ENCODE measurements around the gene ZFPM1. TPM values are rescaled to one million over a fixed set of nuclear protein-coding genes. Genes with fewer than 3 reads are reported as not detected.
"Not testable (repeated sequence)": the region's sequence is repeated elsewhere in the genome, so short reads cannot be mapped to it uniquely, and the experiment has no call there.

The ZFPM1 gene
- total and polyA plus RNA-seq, 4 donors, result 0.88 to 8.8 (median 3.0) TPM

DNA sequence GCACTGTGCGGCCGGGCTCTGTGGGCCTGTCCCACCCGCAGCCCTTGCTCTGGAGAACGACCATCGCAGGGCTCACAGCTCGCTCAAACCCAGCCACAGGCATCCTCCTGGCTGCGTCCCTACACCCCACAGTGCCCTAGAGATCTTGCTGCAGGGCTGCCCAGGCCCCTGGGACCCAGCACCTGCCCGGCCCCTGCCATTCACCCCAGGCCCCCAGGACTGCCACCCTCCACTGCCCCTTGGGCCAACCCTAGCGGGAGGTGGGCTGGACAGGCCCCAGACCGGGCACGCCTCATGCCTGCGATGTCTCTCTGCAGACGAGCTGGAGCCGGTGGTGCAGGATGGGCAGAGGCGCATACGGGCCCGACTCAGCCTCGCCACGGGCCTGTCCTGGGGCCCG is 61.0 kb downstream of the ZFPM1 start:
- Histone ChIP-seq H3K9me3 (ENCODE audit: control insufficient read depth, low read length) (no peaks in the 10 kb centered on the region), H3K27me3 (ENCODE audit: control insufficient read depth in 1 of 2, insufficient read depth in 2 of 2, low read length in 1 of 2) (no peaks in the 10 kb centered on the region), H3K4me1 (ENCODE audit: control insufficient read depth in 1 of 2, insufficient read depth in 2 of 2, low read length in 2 of 2) (no peaks in the 10 kb centered on the region), H3K4me3 (ENCODE audit: low read length in 2 of 2) (no peak overlapping the region), H3K36me3 (ENCODE audit: control insufficient read depth in 1 of 2, insufficient read depth in 2 of 2, low read length in 1 of 2) (no peaks in the 10 kb centered on the region), H3K27ac (ENCODE audit: low read depth in 1 of 2, low read length in 2 of 2) (no peak overlapping the region)
- no peak for DNase-seq
- 94 to 95% methylated on average over 20 of the region's 20 CpGs for WGBS, 2 donors
- intact Hi-C loops (cut with DNase I), result no loop called here
- no peak for ATAC-seq (ENCODE audit: low FRiP score)

DNA sequence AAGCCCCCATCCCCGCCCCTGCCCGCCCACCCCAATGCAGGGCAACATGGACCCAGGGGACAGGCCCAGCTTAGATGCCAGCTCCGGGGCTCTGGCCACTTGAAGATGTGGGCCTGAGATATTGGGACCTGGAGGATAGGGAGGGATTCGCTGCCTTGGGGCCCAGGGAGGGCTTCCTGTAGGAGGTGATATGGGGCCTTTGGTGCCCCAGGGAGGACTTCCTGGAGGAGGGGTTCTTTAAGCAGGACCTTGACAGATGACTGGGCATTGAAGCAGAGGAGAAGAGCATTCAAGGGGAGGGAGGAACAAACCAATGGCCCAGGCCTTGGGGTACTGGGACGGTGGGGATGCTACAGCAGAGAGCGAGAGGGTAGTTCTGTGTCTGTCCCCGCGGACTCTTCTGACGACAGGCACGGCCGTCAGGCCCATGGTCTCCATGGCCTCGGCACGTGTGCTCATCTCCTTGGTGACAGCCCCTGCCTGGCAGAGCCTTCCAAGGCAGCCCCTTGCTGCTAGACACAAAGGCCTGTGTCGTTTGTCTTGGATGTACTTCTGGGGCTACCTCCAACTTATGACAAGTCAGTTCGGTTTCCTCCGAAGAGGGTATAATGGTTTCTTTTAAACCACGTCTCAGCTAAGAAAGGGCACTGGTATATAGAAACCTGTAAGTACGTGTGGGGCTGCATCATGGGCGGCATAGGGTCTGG is 61.6 kb downstream of the ZFPM1 start:
- Histone ChIP-seq H3K27ac (ENCODE audit: low read depth in 1 of 2, low read length in 2 of 2) (no peak overlapping the region), H3K4me3 (ENCODE audit: low read length in 2 of 2) (no peak overlapping the region), H3K9me3 (ENCODE audit: control insufficient read depth, low read length) (no peaks in the 10 kb centered on the region), H3K27me3 (ENCODE audit: control insufficient read depth in 1 of 2, insufficient read depth in 2 of 2, low read length in 1 of 2) (no peaks in the 10 kb centered on the region), H3K4me1 (ENCODE audit: control insufficient read depth in 1 of 2, insufficient read depth in 2 of 2, low read length in 2 of 2) (no peaks in the 10 kb centered on the region), H3K36me3 (ENCODE audit: control insufficient read depth in 1 of 2, insufficient read depth in 2 of 2, low read length in 1 of 2) (no peaks in the 10 kb centered on the region)
- 76 to 81% methylated on average over 16 to 19 of the region's 19 CpGs for WGBS, 2 donors
- ATAC-seq (ENCODE audit: low FRiP score), result no peak
- no peak for DNase-seq
- intact Hi-C loops (cut with DNase I), result no loop called here

DNA sequence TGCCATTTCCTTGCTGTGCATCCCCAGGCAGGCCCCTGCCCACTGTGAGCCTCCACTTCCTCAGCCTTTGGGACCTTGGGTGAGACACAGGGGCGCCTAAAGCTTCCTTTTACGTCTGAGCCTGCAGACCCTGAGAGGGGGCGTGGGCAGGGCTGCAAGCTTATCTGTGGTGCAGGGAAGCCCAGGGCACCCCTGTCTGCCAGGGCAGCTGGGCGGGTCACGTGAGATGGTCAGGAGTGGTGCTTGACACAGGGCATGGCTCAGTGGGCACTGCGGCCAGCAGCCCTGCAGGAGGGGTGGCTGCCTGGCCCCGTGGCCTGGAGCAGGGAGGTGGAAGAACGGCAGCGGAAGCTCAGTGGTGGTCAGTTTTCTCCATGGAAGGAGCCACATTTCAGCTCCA is 62.3 kb downstream of the ZFPM1 start:
- Histone ChIP-seq H3K9me3 (ENCODE audit: control insufficient read depth, low read length) (no peaks in the 10 kb centered on the region), H3K27ac (ENCODE audit: low read depth in 1 of 2, low read length in 2 of 2) (no peak overlapping the region), H3K27me3 (ENCODE audit: control insufficient read depth in 1 of 2, insufficient read depth in 2 of 2, low read length in 1 of 2) (no peaks in the 10 kb centered on the region), H3K36me3 (ENCODE audit: control insufficient read depth in 1 of 2, insufficient read depth in 2 of 2, low read length in 1 of 2) (no peaks in the 10 kb centered on the region), H3K4me3 (ENCODE audit: low read length in 2 of 2) (no peak overlapping the region), H3K4me1 (ENCODE audit: control insufficient read depth in 1 of 2, insufficient read depth in 2 of 2, low read length in 2 of 2) (no peaks in the 10 kb centered on the region)
- ATAC-seq (ENCODE audit: low FRiP score) (no peak), DNase-seq (no peak)
- WGBS, 2 donors, result 91 to 93% methylated on average over 9 of the region's 9 CpGs
- intact Hi-C loops (cut with DNase I), result no loop called here

DNA sequence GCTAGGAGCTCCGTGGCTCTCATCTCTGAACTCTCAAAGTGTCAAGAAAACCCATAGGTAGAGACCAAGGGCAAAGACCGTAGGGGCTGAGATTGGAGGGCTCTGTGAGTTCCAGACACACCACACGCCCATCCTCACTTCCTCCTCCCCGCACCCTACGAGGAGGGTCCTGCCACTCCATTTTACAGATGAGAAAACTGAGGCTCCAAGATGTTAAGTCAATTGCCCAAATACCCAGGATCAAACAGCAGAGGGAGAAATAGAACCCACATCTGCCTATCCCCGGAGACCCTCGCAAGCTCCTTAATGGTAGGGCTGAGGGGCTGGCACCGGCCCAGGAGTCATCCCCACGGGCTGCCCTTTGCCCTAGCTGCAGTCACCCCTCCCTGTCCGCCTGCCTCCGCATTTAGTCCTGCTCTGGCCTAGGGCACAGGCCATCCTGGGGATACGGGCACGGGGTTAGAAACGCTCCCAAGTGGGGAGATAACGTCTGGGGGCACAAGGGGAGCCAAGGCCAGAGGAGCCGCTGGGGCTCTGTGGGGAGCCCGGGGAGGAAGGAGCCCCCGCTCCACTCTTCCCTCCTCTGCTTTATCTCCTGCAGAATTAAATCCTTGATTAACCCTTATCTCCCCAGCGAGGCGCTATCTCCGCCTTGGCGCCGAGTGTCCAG is 63.0 kb downstream of the ZFPM1 start:
- H3K4me1 ChIP-seq (ENCODE audit: control insufficient read depth in 1 of 2, insufficient read depth in 2 of 2, low read length in 2 of 2), result no peaks in the 10 kb centered on the region
- H3K36me3 ChIP-seq (ENCODE audit: control insufficient read depth in 1 of 2, insufficient read depth in 2 of 2, low read length in 1 of 2), result no peaks in the 10 kb centered on the region
- H3K9me3 ChIP-seq (ENCODE audit: control insufficient read depth, low read length), result no peaks in the 10 kb centered on the region
- no peak for DNase-seq
- no peaks in the 10 kb centered on the region for H3K27me3 ChIP-seq (ENCODE audit: control insufficient read depth in 1 of 2, insufficient read depth in 2 of 2, low read length in 1 of 2)
- H3K4me3 ChIP-seq (ENCODE audit: low read length in 2 of 2), result no peak overlapping the region
- WGBS, 2 donors, result 77 to 80% methylated on average over 23 of the region's 23 CpGs
- no peak overlapping the region for H3K27ac ChIP-seq (ENCODE audit: low read depth in 1 of 2, low read length in 2 of 2)
- intact Hi-C loops (cut with DNase I), result no loop called here
- no peak for ATAC-seq (ENCODE audit: low FRiP score)

DNA sequence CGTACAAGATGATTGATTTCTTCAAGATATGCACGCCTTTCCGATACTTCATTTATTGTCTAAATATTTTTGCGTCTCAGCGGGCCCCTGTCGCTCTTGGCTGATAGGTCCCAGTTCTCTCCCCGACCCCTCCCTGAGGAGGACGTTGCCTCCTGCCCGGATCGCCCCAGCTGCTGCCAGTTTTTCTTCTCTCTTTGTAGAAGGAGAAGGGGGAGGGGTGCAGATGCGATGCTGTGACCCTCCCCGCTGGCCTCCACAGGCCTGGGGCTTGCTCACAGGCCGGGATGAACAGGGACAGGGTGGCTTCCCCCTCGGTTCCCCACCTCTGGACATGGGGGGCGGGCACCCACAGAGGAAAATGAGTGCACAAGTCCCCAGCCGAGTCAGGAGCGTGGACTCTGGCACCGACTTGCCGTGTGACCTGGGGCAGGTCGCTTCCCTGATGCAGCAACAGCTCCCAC is 63.6 kb downstream of the ZFPM1 start:
- intact Hi-C loops (cut with DNase I), result no loop called here
- H3K9me3 ChIP-seq (ENCODE audit: control insufficient read depth, low read length), result no peaks in the 10 kb centered on the region
- H3K36me3 ChIP-seq (ENCODE audit: control insufficient read depth in 1 of 2, insufficient read depth in 2 of 2, low read length in 1 of 2), result no peaks in the 10 kb centered on the region
- H3K27me3 ChIP-seq (ENCODE audit: control insufficient read depth in 1 of 2, insufficient read depth in 2 of 2, low read length in 1 of 2), result no peaks in the 10 kb centered on the region
- H3K27ac ChIP-seq (ENCODE audit: low read depth in 1 of 2, low read length in 2 of 2), result no peak overlapping the region
- DNase-seq (no peak), ATAC-seq (ENCODE audit: low FRiP score) (no peak)
- WGBS, 2 donors, result 64 to 69% methylated on average over 20 of the region's 20 CpGs
- no peak overlapping the region for H3K4me3 ChIP-seq (ENCODE audit: low read length in 2 of 2)
- no peaks in the 10 kb centered on the region for H3K4me1 ChIP-seq (ENCODE audit: control insufficient read depth in 1 of 2, insufficient read depth in 2 of 2, low read length in 2 of 2)

DNA sequence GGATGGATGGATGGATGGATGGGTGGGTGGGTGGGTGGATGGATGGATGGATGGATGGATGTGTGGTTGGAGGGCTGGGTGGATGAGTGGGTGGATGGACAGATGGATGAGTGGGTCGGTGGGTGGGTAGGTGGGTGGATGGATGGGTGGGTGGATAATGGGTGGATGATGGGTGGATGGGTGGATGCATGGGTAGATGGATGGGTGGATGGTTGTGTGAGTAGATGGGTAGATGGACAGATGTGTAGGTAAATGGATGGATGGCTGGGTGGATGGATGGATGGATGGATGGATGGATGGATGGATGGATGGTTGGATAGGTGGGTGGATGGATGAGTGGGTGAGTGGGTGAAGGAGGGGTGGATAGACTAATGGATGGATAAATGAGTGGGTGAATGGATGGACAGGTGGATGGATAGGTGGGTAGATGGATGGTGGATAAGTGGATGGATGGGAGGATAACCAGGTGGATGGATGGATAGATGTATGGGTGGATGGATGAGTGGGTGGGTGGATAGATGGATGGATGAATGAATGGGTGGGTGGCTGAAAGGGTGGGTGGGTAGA is 64.2 kb downstream of the ZFPM1 start:
- intact Hi-C loops (cut with DNase I); ATAC-seq (ENCODE audit: low FRiP score); H3K4me3 ChIP-seq (ENCODE audit: low read length in 2 of 2); H3K27me3 ChIP-seq (ENCODE audit: control insufficient read depth in 1 of 2, insufficient read depth in 2 of 2, low read length in 1 of 2); DNase-seq; H3K9me3 ChIP-seq (ENCODE audit: control insufficient read depth, low read length); H3K27ac ChIP-seq (ENCODE audit: low read depth in 1 of 2, low read length in 2 of 2); H3K36me3 ChIP-seq (ENCODE audit: control insufficient read depth in 1 of 2, insufficient read depth in 2 of 2, low read length in 1 of 2); H3K4me1 ChIP-seq (ENCODE audit: control insufficient read depth in 1 of 2, insufficient read depth in 2 of 2, low read length in 2 of 2): not testable (repeated sequence)
- 99 to 100% methylated on average over 1 of the region's 1 CpG for WGBS, 2 donors

DNA sequence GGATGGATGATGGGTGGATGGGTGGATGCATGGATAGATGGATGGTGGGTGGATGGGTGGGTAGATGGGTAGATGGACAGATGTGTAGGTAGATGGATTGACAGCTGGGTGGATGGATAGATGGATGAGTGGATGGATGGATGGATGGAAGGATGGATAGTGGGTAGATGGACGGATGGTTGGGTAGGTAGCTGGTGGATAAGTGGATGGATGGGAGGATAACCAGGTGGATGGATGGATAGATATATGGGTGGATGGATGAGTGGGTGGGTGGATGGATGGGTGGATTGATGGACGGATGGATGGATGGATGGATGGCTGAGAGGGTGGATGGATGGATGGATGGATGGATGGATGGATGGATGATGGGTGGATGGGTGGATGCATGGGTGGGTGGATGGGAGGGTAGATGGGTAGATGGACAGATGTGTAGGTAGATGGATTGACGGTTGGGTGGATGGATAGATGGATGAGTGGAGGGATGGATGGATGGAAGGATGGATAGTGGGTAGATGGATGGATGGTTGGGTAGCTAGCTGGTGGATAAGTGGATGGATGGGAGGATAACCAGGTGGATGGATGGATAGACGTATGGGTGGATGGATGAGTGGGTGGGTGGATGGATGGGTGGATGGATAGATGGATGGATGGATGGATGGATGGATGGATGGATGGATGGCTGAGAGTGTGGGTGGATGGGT is 65.5 kb downstream of the ZFPM1 start:
- H3K4me3 ChIP-seq (ENCODE audit: low read length in 2 of 2); H3K4me1 ChIP-seq (ENCODE audit: control insufficient read depth in 1 of 2, insufficient read depth in 2 of 2, low read length in 2 of 2); H3K27me3 ChIP-seq (ENCODE audit: control insufficient read depth in 1 of 2, insufficient read depth in 2 of 2, low read length in 1 of 2); intact Hi-C loops (cut with DNase I); DNase-seq; H3K9me3 ChIP-seq (ENCODE audit: control insufficient read depth, low read length); ATAC-seq (ENCODE audit: low FRiP score); H3K36me3 ChIP-seq (ENCODE audit: control insufficient read depth in 1 of 2, insufficient read depth in 2 of 2, low read length in 1 of 2); H3K27ac ChIP-seq (ENCODE audit: low read depth in 1 of 2, low read length in 2 of 2): not testable (repeated sequence)
- WGBS, 2 donors, result 96% methylated on average over 4 of the region's 4 CpGs

DNA sequence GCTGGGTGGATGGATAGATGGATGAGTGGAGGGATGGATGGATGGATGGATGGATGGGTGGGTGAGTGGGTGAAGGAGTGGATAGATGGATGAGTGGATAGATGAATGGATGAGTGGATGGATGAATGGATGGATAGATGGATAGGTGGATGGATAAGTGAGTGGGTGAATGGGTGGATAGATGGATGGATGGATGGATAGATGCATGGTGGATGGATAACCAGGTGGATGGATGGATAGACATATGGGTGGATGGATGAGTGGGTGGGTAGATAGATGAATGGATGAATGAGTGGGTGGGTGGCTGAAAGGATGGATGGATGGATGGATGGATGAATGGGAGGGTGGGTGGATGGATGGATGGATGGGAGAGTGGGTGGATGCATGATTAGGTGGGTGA is 66.2 kb downstream of the ZFPM1 start:
- Histone ChIP-seq H3K36me3 (ENCODE audit: control insufficient read depth in 1 of 2, insufficient read depth in 2 of 2, low read length in 1 of 2) (no peaks in the 10 kb centered on the region), H3K27me3 (ENCODE audit: control insufficient read depth in 1 of 2, insufficient read depth in 2 of 2, low read length in 1 of 2) (no peaks in the 10 kb centered on the region), H3K4me3 (ENCODE audit: low read length in 2 of 2) (no peak overlapping the region), H3K9me3 (ENCODE audit: control insufficient read depth, low read length) (no peaks in the 10 kb centered on the region), H3K4me1 (ENCODE audit: control insufficient read depth in 1 of 2, insufficient read depth in 2 of 2, low read length in 2 of 2) (no peaks in the 10 kb centered on the region), H3K27ac (ENCODE audit: low read depth in 1 of 2, low read length in 2 of 2) (no peak overlapping the region)
- intact Hi-C loops (cut with DNase I), result no loop called here
- DNase-seq (no peak), ATAC-seq (ENCODE audit: low FRiP score) (no peak)
